H9 (cell line): Measurements from ENCODE around the gene PPIP5K2. TPM values are rescaled to one million over a fixed set of nuclear protein-coding genes. Genes with fewer than 3 reads are reported as not detected.

ENCODE experiments used
- DNase-seq: peaks from one replicate; pipeline ENCODE4 v3.0.0-alpha.2; 2017
- H2AFZ ChIP-seq: one replicate; pipeline ENCODE4 v1.6.1; 2013; ENCODE audit warnings: mild to moderate bottlenecking, low read length, control low read depth, moderate library complexity
- H2AK5ac ChIP-seq: 2 replicates; pipeline ENCODE4 v1.6.1; 2013; ENCODE audit warnings: low read length, control low read depth, mixed read lengths; ENCODE audit not compliant: insufficient read length
- H2BK120ac ChIP-seq: one replicate; pipeline ENCODE4 v1.6.1; 2013; ENCODE audit warnings: low read depth, mild to moderate bottlenecking, low read length, control low read depth, inconsistent platforms; ENCODE audit not compliant: poor library complexity, severe bottlenecking
- H2BK12ac ChIP-seq: 2 replicates; pipeline ENCODE4 v1.6.1; 2013; ENCODE audit warnings: low read length, control low read depth, mixed read lengths, low read depth; ENCODE audit not compliant: insufficient read length
- H2BK15ac ChIP-seq: 2 replicates; pipeline ENCODE4 v1.6.1; 2013; ENCODE audit warnings: low read depth, low read length, control low read depth
- H2BK20ac ChIP-seq: one replicate; pipeline ENCODE4 v1.6.1; 2013; ENCODE audit warnings: low read depth, mild to moderate bottlenecking, low read length, control low read depth, inconsistent platforms; ENCODE audit not compliant: poor library complexity, severe bottlenecking
- H2BK5ac ChIP-seq: 2 replicates; pipeline ENCODE4 v1.6.1; 2013; ENCODE audit warnings: low read length, control low read depth, mixed read lengths; ENCODE audit not compliant: insufficient read length
- H3K14ac ChIP-seq: 2 replicates; pipeline ENCODE4 v1.6.1; 2013; ENCODE audit warnings: low read length, control low read depth; ENCODE audit not compliant: insufficient read depth
- H3K18ac ChIP-seq: 2 replicates; pipeline ENCODE4 v1.6.1; 2013; ENCODE audit warnings: low read depth, mild to moderate bottlenecking, mixed read lengths, low read length, control low read depth; ENCODE audit not compliant: insufficient read length
- H3K23ac ChIP-seq: 2 replicates; pipeline ENCODE4 v1.6.1; 2013; ENCODE audit warnings: low read length, control low read depth, mixed read lengths, low read depth; ENCODE audit not compliant: insufficient read length
- H3K23me2 ChIP-seq: 2 replicates; pipeline ENCODE4 v1.6.1; 2013; ENCODE audit warnings: low read depth, mild to moderate bottlenecking, mixed read lengths, low read length, control low read depth; ENCODE audit not compliant: insufficient read length, poor library complexity, severe bottlenecking
- H3K27ac ChIP-seq: 2 replicates; pipeline ENCODE4 v1.5.1; 2013; ENCODE audit warnings: low read length, control low read depth, mixed read lengths, low read depth; ENCODE audit not compliant: insufficient read length
- H3K27me3 ChIP-seq: 2 replicates; pipeline ENCODE4 v1.6.1; 2013; ENCODE audit warnings: low read length, control low read depth, inconsistent platforms; ENCODE audit not compliant: insufficient read depth
- H3K4ac ChIP-seq: 2 replicates; pipeline ENCODE4 v1.6.1; 2013; ENCODE audit warnings: low read depth, mild to moderate bottlenecking, control low read depth, inconsistent platforms, low read length, moderate library complexity
- H3K4me1 ChIP-seq: 2 replicates; pipeline ENCODE4 v1.6.1; 2013; ENCODE audit warnings: low read length, control low read depth, inconsistent platforms; ENCODE audit not compliant: insufficient read depth
- H3K4me2 ChIP-seq: 2 replicates; pipeline ENCODE4 v1.6.1; 2013; ENCODE audit warnings: low read length, control low read depth, mixed read lengths; ENCODE audit not compliant: insufficient read length, insufficient read depth
- H3K56ac ChIP-seq: 2 replicates; pipeline ENCODE4 v1.6.1; 2013; ENCODE audit warnings: low read depth, mild to moderate bottlenecking, mixed read lengths, low read length, control low read depth; ENCODE audit not compliant: insufficient read length
- H3K79me1 ChIP-seq: 2 replicates; pipeline ENCODE4 v1.6.1; 2013; ENCODE audit warnings: low read depth, mild to moderate bottlenecking, moderate library complexity, low read length, control low read depth, inconsistent platforms; ENCODE audit not compliant: insufficient read depth, poor library complexity, severe bottlenecking
- H3K79me2 ChIP-seq: 2 replicates; pipeline ENCODE4 v1.6.1; 2013; ENCODE audit warnings: low read length, control low read depth, inconsistent platforms; ENCODE audit not compliant: insufficient read depth
- H3K9ac ChIP-seq: 2 replicates; pipeline ENCODE4 v1.6.1; 2013; ENCODE audit warnings: low read length, control low read depth, mixed read lengths; ENCODE audit not compliant: insufficient read length; ENCODE audit errors: extremely low read depth
- H3K9me3 ChIP-seq: one replicate; pipeline ENCODE4 v1.6.1; 2013; ENCODE audit warnings: low read depth, low read length, inconsistent platforms; ENCODE audit not compliant: control insufficient read depth
- H3T11ph ChIP-seq: one replicate; pipeline ENCODE4 v1.6.1; 2013; ENCODE audit warnings: mild to moderate bottlenecking, low read length, control low read depth, inconsistent platforms
- H4K20me1 ChIP-seq: one replicate; pipeline ENCODE4 v1.6.1; 2013; ENCODE audit not compliant: control insufficient read depth, insufficient read length, insufficient read depth
- H4K5ac ChIP-seq: 2 replicates; pipeline ENCODE4 v1.6.1; 2013; ENCODE audit warnings: low read depth, mild to moderate bottlenecking, mixed read lengths, low read length, control low read depth; ENCODE audit not compliant: insufficient read length
- H4K8ac ChIP-seq: replicated peaks from 2 replicates; pipeline ENCODE4 v1.6.1; 2013; ENCODE audit warnings: low read length, control low read depth, mixed read lengths, low read depth; ENCODE audit not compliant: insufficient read length
- H4K91ac ChIP-seq: 2 replicates; pipeline ENCODE4 v1.6.1; 2013; ENCODE audit warnings: low read depth, mild to moderate bottlenecking, moderate library complexity, mixed read lengths, low read length, control low read depth; ENCODE audit not compliant: insufficient read length
- H3K27ac Mint-ChIP-seq, 3 experiments: 2 replicates in 2 of 3; 3 replicates in 1 of 3; pipeline ENCODE4 v1.8.0; 2020 to 2021; ENCODE audit warnings: mixed read lengths in 3 of 3, mild to moderate bottlenecking in 1 of 3, moderate library complexity in 1 of 3
- H3K27me3 Mint-ChIP-seq: 2 replicates; pipeline ENCODE4 v1.8.0; 2021; ENCODE audit warnings: low read depth, mild to moderate bottlenecking, moderate library complexity, mixed read lengths
- H3K36me3 Mint-ChIP-seq, 3 experiments: 2 replicates in 2 of 3; 3 replicates in 1 of 3; pipeline ENCODE4 v1.8.0; 2020 to 2021; ENCODE audit warnings: low read depth in 3 of 3, mixed read lengths in 3 of 3; ENCODE audit not compliant: insufficient read depth in 1 of 3
- H3K4me1 Mint-ChIP-seq, 2 experiments: 2 replicates each; pipeline ENCODE4 v1.8.0; 2020; ENCODE audit warnings: mixed read lengths in 2 of 2
- H3K4me3 Mint-ChIP-seq, 2 experiments: 2 replicates in 1 of 2; 3 replicates in 1 of 2; pipeline ENCODE4 v1.8.0; 2020 to 2021; ENCODE audit warnings: mild to moderate bottlenecking in 2 of 2, mixed read lengths in 2 of 2, moderate library complexity in 1 of 2
- H3K9me3 Mint-ChIP-seq, 2 experiments: 2 replicates in 1 of 2; 3 replicates in 1 of 2; pipeline ENCODE4 v1.8.0; 2020; ENCODE audit warnings: mild to moderate bottlenecking in 2 of 2, mixed read lengths in 2 of 2, moderate library complexity in 1 of 2
- WGBS: extraction: QIAGEN DNeasy Blood & Tissue Kit; methylation state at CpG from one replicate; pipeline ENCODE4 v1.1.7; 2013; ENCODE audit warnings: missing lambda C conversion rate, low lambda C conversion rate, mixed read lengths; ENCODE audit not compliant: insufficient read length; ENCODE audit errors: extremely low coverage; 5-methylcytosine and 5-hydroxymethylcytosine counted together
- total RNA-seq: library from RNA; stranded (reverse); gene quantifications from 2 replicates; pipeline ENCODE4 v1.2.1, GENCODE V29; 2021
- TF ChIP-seq, protein P1 (sequence below): fragments of 200-600 bp; sonication (generic); conservative IDR thresholded peaks from 3 replicates; pipeline ENCODE4 v1.8.0; 2021; ENCODE audit warnings: antibody characterized with exemption, mild to moderate bottlenecking

The PPIP5K2 gene
- total RNA-seq, 1 experiment from 2014 or later: 43.8 TPM

DNA sequence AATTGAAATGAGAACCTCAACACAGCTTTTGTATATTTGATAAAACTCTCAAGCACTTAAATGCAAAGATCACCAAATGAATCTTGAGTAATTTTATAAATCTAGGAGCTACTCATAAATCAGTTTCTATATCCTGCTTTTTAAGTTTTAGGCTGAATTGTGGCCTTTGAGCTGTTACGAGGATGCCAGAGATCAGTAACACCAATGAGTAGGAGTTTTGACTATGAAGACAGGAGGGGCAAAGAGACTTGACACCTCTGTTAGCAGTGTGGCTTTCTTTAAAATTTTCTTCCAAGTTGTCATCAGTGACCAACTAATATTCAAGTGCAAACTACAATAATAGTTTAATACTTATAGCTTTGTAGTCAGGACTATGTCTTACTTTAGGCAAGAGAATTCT lies 12.6 kb downstream of the PPIP5K2 start:
- Histone ChIP-seq H2BK120ac (no peak overlapping the region), H4K8ac (no peak overlapping the region), H3K27ac (no peak overlapping the region), H3T11ph (no peak overlapping the region), H4K5ac (no peak overlapping the region), H3K23me2 (no peaks in the 10 kb centered on the region), H3K9me3 (no peaks in the 10 kb centered on the region), H4K20me1 (no peaks in the 10 kb centered on the region), H3K4ac (no peak overlapping the region), H3K79me1 (no peaks in the 10 kb centered on the region), H4K91ac (no peak overlapping the region), H3K18ac (no peak overlapping the region), H2BK5ac (no peak overlapping the region), H3K23ac (no peak overlapping the region), H2BK20ac (no peak overlapping the region), H2AFZ (no peak overlapping the region), H3K4me1 (no peaks in the 10 kb centered on the region), H2AK5ac (no peak overlapping the region), H3K9ac (no peak overlapping the region), H3K14ac (no peak overlapping the region), H3K79me2 (no peaks in the 10 kb centered on the region), H2BK12ac (no peak overlapping the region), H3K27me3 (no peaks in the 10 kb centered on the region), H3K56ac (no peak overlapping the region), H2BK15ac (no peak overlapping the region), H3K4me2 (no peak overlapping the region)
- H3K4me1 Mint-ChIP-seq: no peaks in the 10 kb centered on the region
- WGBS: no CpG with 5 or more reads among the region's 1 CpG
- no peak overlapping the region for H3K4me3 Mint-ChIP-seq
- TF ChIP-seq, protein P1, sequence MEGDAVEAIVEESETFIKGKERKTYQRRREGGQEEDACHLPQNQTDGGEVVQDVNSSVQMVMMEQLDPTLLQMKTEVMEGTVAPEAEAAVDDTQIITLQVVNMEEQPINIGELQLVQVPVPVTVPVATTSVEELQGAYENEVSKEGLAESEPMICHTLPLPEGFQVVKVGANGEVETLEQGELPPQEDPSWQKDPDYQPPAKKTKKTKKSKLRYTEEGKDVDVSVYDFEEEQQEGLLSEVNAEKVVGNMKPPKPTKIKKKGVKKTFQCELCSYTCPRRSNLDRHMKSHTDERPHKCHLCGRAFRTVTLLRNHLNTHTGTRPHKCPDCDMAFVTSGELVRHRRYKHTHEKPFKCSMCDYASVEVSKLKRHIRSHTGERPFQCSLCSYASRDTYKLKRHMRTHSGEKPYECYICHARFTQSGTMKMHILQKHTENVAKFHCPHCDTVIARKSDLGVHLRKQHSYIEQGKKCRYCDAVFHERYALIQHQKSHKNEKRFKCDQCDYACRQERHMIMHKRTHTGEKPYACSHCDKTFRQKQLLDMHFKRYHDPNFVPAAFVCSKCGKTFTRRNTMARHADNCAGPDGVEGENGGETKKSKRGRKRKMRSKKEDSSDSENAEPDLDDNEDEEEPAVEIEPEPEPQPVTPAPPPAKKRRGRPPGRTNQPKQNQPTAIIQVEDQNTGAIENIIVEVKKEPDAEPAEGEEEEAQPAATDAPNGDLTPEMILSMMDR: no peak
- peaks cover 4 to 7% (median 4%) of the 10 kb centered on the region in 3 experiments; a peak in 4 of 7 replicates for H3K36me3 Mint-ChIP-seq
- 0 out of 7 replicates have a peak overlapping the region, but pooled peaks of 1 of the 3 experiments have one; percentile 31 for H3K27ac Mint-ChIP-seq
- H3K27me3 Mint-ChIP-seq: no peaks in the 10 kb centered on the region
- DNase-seq: no peak
- H3K9me3 Mint-ChIP-seq: no peaks in the 10 kb centered on the region
